Osteoblast (primary cell): ENCODE results near the gene FOXO3. TPM values are rescaled to one million over a fixed set of nuclear protein-coding genes. Genes with fewer than 3 reads are reported as not detected.

Source experiments
- DNase-seq: peaks from one replicate; pipeline ENCODE4 v3.0.0; 2011; ENCODE audit warnings: low spot score, mixed read lengths; ENCODE audit not compliant: insufficient read length; ENCODE audit errors: missing footprints
- H2AFZ ChIP-seq: 2 replicates; pipeline ENCODE4 v1.6.0; 2011; ENCODE audit warnings: mild to moderate bottlenecking, low read length
- H3K27ac ChIP-seq: 2 replicates; pipeline ENCODE4 v1.5.1; 2011; ENCODE audit warnings: mild to moderate bottlenecking, low read depth, low read length, moderate library complexity
- H3K27me3 ChIP-seq: 2 replicates; pipeline ENCODE4 v1.6.0; 2012; ENCODE audit warnings: mild to moderate bottlenecking, control low read depth, inconsistent platforms, low read length, moderate library complexity; ENCODE audit not compliant: insufficient read depth
- H3K36me3 ChIP-seq: 2 replicates; pipeline ENCODE4 v1.5.1; 2011; ENCODE audit warnings: mild to moderate bottlenecking, low read length, control low read depth, moderate library complexity; ENCODE audit not compliant: insufficient read depth
- H3K4me1 ChIP-seq: 2 replicates; pipeline ENCODE4 v1.5.1; 2011; ENCODE audit warnings: mild to moderate bottlenecking, low read length, control low read depth, moderate library complexity; ENCODE audit not compliant: insufficient read depth
- H3K4me2 ChIP-seq: 2 replicates; pipeline ENCODE4 v1.6.0; 2011; ENCODE audit warnings: mild to moderate bottlenecking, low read length; ENCODE audit not compliant: insufficient read depth
- H3K4me3 ChIP-seq: fragments of 200-600 bp; sonication (generic); 3 replicates; pipeline ENCODE4 v1.5.1; 2012; ENCODE audit warnings: mild to moderate bottlenecking, low read length, inconsistent platforms; ENCODE audit not compliant: insufficient read depth
- H3K79me2 ChIP-seq: 2 replicates; pipeline ENCODE4 v1.6.0; 2012; ENCODE audit warnings: mild to moderate bottlenecking, low read length, control low read depth, inconsistent platforms; ENCODE audit not compliant: insufficient read depth
- H3K9me3 ChIP-seq: 2 replicates; pipeline ENCODE4 v1.5.1; 2011; ENCODE audit warnings: low read depth, low read length, control low read depth
- H4K20me1 ChIP-seq: 2 replicates; pipeline ENCODE4 v1.6.0; 2012; ENCODE audit warnings: mild to moderate bottlenecking, low read length, control low read depth; ENCODE audit not compliant: insufficient read depth
- CTCF ChIP-seq: IDR thresholded peaks from 2 replicates; pipeline ENCODE4 v1.5.1; 2011; ENCODE audit warnings: mild to moderate bottlenecking, low read depth, low read length, moderate library complexity; ENCODE audit errors: extremely low read depth
- total RNA-seq: library from RNA; depleted of rRNA; stranded (reverse); fragments of >200 nt; gene quantifications from 2 replicates; pipeline ENCODE4 v1.2.3, GENCODE V29; 2012

The FOXO3 gene
- total RNA-seq, 1 donor = 53.2 TPM

- Histone ChIP-seq H3K9me3 (peaks cover 2% of the 10 kb centered on the region), H4K20me1 (no peaks in the 10 kb centered on the region), H3K79me2 (no peaks in the 10 kb centered on the region), H3K27ac (no peak overlapping the region), H3K4me1 (peaks cover 6% of the 10 kb centered on the region), H3K27me3 (no peaks in the 10 kb centered on the region), H3K36me3 (no peaks in the 10 kb centered on the region), H3K4me3 (no peak overlapping the region), H3K4me2 (no peak overlapping the region), H2AFZ (no peak overlapping the region)
- TF ChIP-seq CTCF = no peak
- DNase-seq = no peak
Observed at GRCh38 chr6:108702106-108702851, 141.6 kb downstream of the FOXO3 start.

GRCh38 chr6:108706649-108707048, 145.9 kb downstream of the FOXO3 start:
- Histone ChIP-seq H3K4me3 (no peak overlapping the region), H2AFZ (no peak overlapping the region), H3K4me1 (no peaks in the 10 kb centered on the region), H4K20me1 (no peaks in the 10 kb centered on the region), H3K79me2 (no peaks in the 10 kb centered on the region), H3K27me3 (no peaks in the 10 kb centered on the region), H3K27ac (no peak overlapping the region), H3K9me3 (peaks cover under 1% of the 10 kb centered on the region), H3K36me3 (no peaks in the 10 kb centered on the region), H3K4me2 (no peak overlapping the region)
- no peak for DNase-seq
- no peak for TF ChIP-seq CTCF

- no peak for TF ChIP-seq CTCF
- H3K4me2 ChIP-seq = no peak overlapping the region
- no peaks in the 10 kb centered on the region for H3K4me1 ChIP-seq
- no peaks in the 10 kb centered on the region for H4K20me1 ChIP-seq
- H3K36me3 ChIP-seq = no peaks in the 10 kb centered on the region
- H3K9me3 ChIP-seq = no peaks in the 10 kb centered on the region
- no peaks in the 10 kb centered on the region for H3K27me3 ChIP-seq
- H3K79me2 ChIP-seq = no peaks in the 10 kb centered on the region
- H3K27ac ChIP-seq = no peak overlapping the region
- no peak overlapping the region for H2AFZ ChIP-seq
- DNase-seq = no peak
- no peak overlapping the region for H3K4me3 ChIP-seq
Observed at GRCh38 chr6:108707328-108707976, 146.7 kb downstream of the FOXO3 start.

- H3K9me3 ChIP-seq = no peaks in the 10 kb centered on the region
- H3K4me2 ChIP-seq = no peak overlapping the region
- H3K36me3 ChIP-seq = no peaks in the 10 kb centered on the region
- no peak overlapping the region for H3K27ac ChIP-seq
- H4K20me1 ChIP-seq = peaks cover 3% of the 10 kb centered on the region
- no peak overlapping the region for H3K4me3 ChIP-seq
- H3K4me1 ChIP-seq = peaks cover 18% of the 10 kb centered on the region
- H3K27me3 ChIP-seq = no peaks in the 10 kb centered on the region
- H3K79me2 ChIP-seq = no peaks in the 10 kb centered on the region
- no peak overlapping the region for H2AFZ ChIP-seq
- no peak for DNase-seq
- no peak for TF ChIP-seq CTCF
Observed at GRCh38 chr6:108710030-108710429, 149.3 kb downstream of the FOXO3 start.
